Neuronal stem cell (in vitro differentiated cells): ENCODE results near the gene MRC1.

Experiments
- DNase-seq: peaks from one replicate; pipeline ENCODE4 v3.0.0-alpha.2; 2013; ENCODE audit warnings: low spot score
- H2AFZ ChIP-seq: one replicate; pipeline ENCODE4 v1.6.1; 2013; ENCODE audit warnings: mild to moderate bottlenecking, low read length, inconsistent platforms
- H2AK5ac ChIP-seq: 2 replicates; pipeline ENCODE4 v1.6.1; 2013; ENCODE audit warnings: low read depth, mild to moderate bottlenecking, inconsistent platforms, low read length, moderate library complexity, mixed read lengths
- H2BK120ac ChIP-seq: 2 replicates; pipeline ENCODE4 v1.6.1; 2013; ENCODE audit warnings: low read depth, mild to moderate bottlenecking, inconsistent platforms, low read length, moderate library complexity, mixed read lengths
- H2BK12ac ChIP-seq: one replicate; pipeline ENCODE4 v1.6.1; 2013; ENCODE audit warnings: low read length, inconsistent platforms
- H2BK15ac ChIP-seq: 2 replicates; pipeline ENCODE4 v1.6.1; 2013; ENCODE audit warnings: mild to moderate bottlenecking, low read length, inconsistent platforms, mixed read lengths
- H2BK5ac ChIP-seq: one replicate; pipeline ENCODE4 v1.6.1; 2013; ENCODE audit warnings: inconsistent platforms, mild to moderate bottlenecking, low read length, moderate library complexity
- H3K14ac ChIP-seq: one replicate; pipeline ENCODE4 v1.6.1; 2013; ENCODE audit warnings: low read length, inconsistent platforms
- H3K18ac ChIP-seq: 2 replicates; pipeline ENCODE4 v1.6.1; 2013; ENCODE audit warnings: low read length, inconsistent platforms
- H3K23ac ChIP-seq: 2 replicates; pipeline ENCODE4 v1.6.1; 2013; ENCODE audit warnings: low read depth, mild to moderate bottlenecking, mixed read lengths, low read length, inconsistent platforms; ENCODE audit not compliant: poor library complexity
- H3K27ac ChIP-seq: replicated peaks from 3 replicates; pipeline ENCODE4 v1.5.1; 2013; ENCODE audit warnings: low read length, inconsistent platforms
- H3K27me3 ChIP-seq, 3 experiments: 2 replicates each; pipeline ENCODE4 v1.6.1; 2013; ENCODE audit warnings: low read length in 3 of 3, mild to moderate bottlenecking in 2 of 3, inconsistent platforms in 1 of 3, low read depth in 1 of 3, mixed read lengths in 1 of 3, moderate library complexity in 1 of 3; ENCODE audit not compliant: control insufficient read depth in 3 of 3, insufficient read depth in 3 of 3
- H3K36me3 ChIP-seq, 2 donors: replicated peaks in 1 of 2; 2 replicates each; pipeline ENCODE4 v1.6.1; 2013; ENCODE audit warnings: low read length in 2 of 2; ENCODE audit not compliant: control insufficient read depth in 2 of 2, insufficient read depth in 2 of 2
- H3K4ac ChIP-seq: 2 replicates; pipeline ENCODE4 v1.6.1; 2013; ENCODE audit warnings: inconsistent platforms, mild to moderate bottlenecking, low read length, moderate library complexity
- H3K4me1 ChIP-seq, 2 donors: 1 replicate in 1 of 2; 2 replicates in 1 of 2; pipeline ENCODE4 v1.6.1; 2013; ENCODE audit warnings: low read length in 2 of 2, low read depth in 1 of 2; ENCODE audit not compliant: control insufficient read depth in 2 of 2, insufficient read depth in 1 of 2
- H3K4me2 ChIP-seq: one replicate; pipeline ENCODE4 v1.6.1; 2013; ENCODE audit warnings: mild to moderate bottlenecking, low read length, inconsistent platforms; ENCODE audit not compliant: insufficient read depth, poor library complexity, severe bottlenecking
- H3K4me3 ChIP-seq, 2 donors: 2 replicates each; pipeline ENCODE4 v1.5.1; 2013; ENCODE audit warnings: low read length in 2 of 2, mild to moderate bottlenecking in 2 of 2, inconsistent platforms in 1 of 2, moderate library complexity in 1 of 2
- H3K79me1 ChIP-seq: one replicate; pipeline ENCODE4 v1.6.1; 2013; ENCODE audit warnings: low read depth, mild to moderate bottlenecking, inconsistent platforms, low read length, moderate library complexity
- H3K9ac ChIP-seq: one replicate; pipeline ENCODE4 v1.6.1; 2013; ENCODE audit warnings: mild to moderate bottlenecking, low read depth, low read length, inconsistent platforms; ENCODE audit not compliant: poor library complexity
- H3K9me3 ChIP-seq, 2 donors: replicated peaks in 1 of 2; 2 replicates each; pipeline versions ENCODE3 to v1.6.1; 2013; ENCODE audit warnings: low read length in 2 of 2, mild to moderate bottlenecking in 2 of 2, inconsistent platforms in 1 of 2, low read depth in 1 of 2, mixed read lengths in 1 of 2, moderate library complexity in 1 of 2; ENCODE audit not compliant: control insufficient read depth in 2 of 2, insufficient read depth in 1 of 2
- H4K8ac ChIP-seq: one replicate; pipeline ENCODE4 v1.6.1; 2013; ENCODE audit warnings: low read depth, mild to moderate bottlenecking, inconsistent platforms, low read length, moderate library complexity
- H4K91ac ChIP-seq: one replicate; pipeline ENCODE4 v1.6.1; 2013; ENCODE audit warnings: low read length, low read depth, mild to moderate bottlenecking, inconsistent platforms; ENCODE audit not compliant: poor library complexity
- WGBS, 2 donors: extraction: QIAGEN DNeasy Blood & Tissue Kit; methylation state at CpG; one replicate each; pipeline ENCODE4 v1.1.7; 2013; ENCODE audit warnings: missing lambda C conversion rate in 2 of 2, mixed read lengths in 1 of 2; ENCODE audit not compliant: insufficient read length in 2 of 2, insufficient replicate concordance in 1 of 2; ENCODE audit errors: extremely low coverage in 2 of 2; 5-methylcytosine and 5-hydroxymethylcytosine counted together

The MRC1 gene

DNA sequence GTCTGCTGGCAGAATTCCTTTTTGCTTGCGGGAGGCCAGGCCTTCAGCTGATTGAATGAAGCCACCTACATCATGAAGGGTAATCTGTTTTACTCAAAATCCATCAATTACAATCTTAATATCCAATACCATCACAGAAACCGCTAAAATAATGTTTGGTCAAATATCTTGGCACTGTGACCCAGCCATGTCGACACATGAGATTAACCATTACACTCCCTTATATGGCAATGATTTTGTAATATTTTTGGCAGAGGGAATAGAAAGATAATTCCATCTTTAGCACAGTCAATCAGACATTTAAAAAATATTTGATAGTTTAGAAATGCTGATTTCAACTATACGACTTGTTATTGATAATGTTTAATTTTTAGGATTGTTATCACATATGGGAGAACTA, 106.0 kb downstream of the MRC1 start:
- H3K18ac ChIP-seq: no peak overlapping the region
- H3K9ac ChIP-seq: no peak overlapping the region
- no peak overlapping the region for H3K4me2 ChIP-seq
- H3K27me3 ChIP-seq: no peaks in the 10 kb centered on the region
- H2BK15ac ChIP-seq: no peak overlapping the region
- H2BK5ac ChIP-seq: no peak overlapping the region
- no peak overlapping the region for H4K91ac ChIP-seq
- H3K79me1 ChIP-seq: no peaks in the 10 kb centered on the region
- WGBS, 2 donors: no CpG with 5 or more reads among the region's 4 CpGs
- no peak overlapping the region for H3K14ac ChIP-seq
- H2BK120ac ChIP-seq: no peak overlapping the region
- H3K27ac ChIP-seq: no peak overlapping the region
- DNase-seq: no peak
- H3K4me3 ChIP-seq: no peak overlapping the region
- no peak overlapping the region for H3K4ac ChIP-seq
- no peak overlapping the region for H4K8ac ChIP-seq
- H2AK5ac ChIP-seq: no peak overlapping the region
- no peak overlapping the region for H3K23ac ChIP-seq
- no peak overlapping the region for H2AFZ ChIP-seq
- no peaks in the 10 kb centered on the region for H3K36me3 ChIP-seq
- H2BK12ac ChIP-seq: no peak overlapping the region
- H3K4me1 ChIP-seq: no peaks in the 10 kb centered on the region
- no peaks in the 10 kb centered on the region for H3K9me3 ChIP-seq

DNA sequence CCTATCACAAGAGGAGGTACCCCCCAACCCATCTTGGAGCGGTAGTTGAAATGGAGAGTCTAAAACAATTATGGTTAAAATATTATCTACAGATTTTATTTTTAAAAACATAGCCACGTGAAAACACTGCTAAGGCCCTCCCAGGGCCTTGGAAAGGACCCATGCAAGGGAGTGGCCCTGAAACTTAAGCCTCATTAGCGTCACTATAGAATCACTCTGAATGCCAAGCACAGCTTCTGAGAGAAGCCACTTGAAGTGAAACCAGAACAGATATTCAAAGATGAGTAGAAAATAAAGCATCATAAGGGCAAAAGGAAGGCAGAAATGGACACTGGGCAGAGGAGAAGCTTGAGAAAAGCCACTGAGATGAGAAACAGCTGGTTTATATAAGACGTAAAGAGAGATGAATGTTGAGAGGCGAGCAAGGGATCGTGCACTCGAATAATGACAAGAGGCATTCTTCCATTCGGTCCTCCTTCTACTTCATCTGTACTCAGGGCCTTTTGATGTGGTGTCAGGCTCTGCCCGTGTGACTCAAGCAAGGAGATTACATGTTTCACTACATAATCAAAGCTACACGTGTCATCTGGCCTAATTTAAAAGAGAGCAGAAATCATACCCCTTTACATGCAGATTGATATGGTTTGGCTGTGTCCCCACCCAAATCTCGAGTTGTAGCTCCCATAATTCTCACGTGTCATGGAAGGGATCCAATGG, 109.2 kb downstream of the MRC1 start:
- DNase-seq: no peak
- Histone ChIP-seq H3K18ac (no peak overlapping the region), H3K79me1 (no peaks in the 10 kb centered on the region)

DNA sequence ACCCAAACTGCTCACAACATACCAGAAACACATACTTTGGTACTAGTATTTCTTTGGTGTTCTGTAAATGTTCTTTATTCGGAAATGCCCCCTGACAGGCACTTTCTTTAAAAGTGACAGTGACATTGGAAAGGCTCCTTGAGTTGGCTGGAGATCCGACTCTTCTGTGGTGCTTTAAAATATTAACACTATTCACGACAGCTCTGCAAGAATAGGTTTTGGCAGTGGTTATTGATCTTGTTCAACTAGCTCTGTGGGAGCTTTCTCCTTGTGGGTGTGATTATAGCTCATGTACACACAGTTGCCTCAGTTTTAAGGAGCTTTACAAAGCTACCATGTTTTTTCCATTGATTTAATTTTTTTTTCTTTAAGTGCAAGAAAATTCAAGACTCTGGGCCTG, 112.2 kb downstream of the MRC1 start:
- Histone ChIP-seq H3K79me1 (no peaks in the 10 kb centered on the region), H3K36me3 (no peaks in the 10 kb centered on the region), H2AFZ (no peak overlapping the region), H3K4me3 (no peak overlapping the region), H3K4me2 (no peak overlapping the region), H3K27me3 (no peaks in the 10 kb centered on the region), H2BK15ac (no peak overlapping the region), H2AK5ac (no peak overlapping the region), H4K91ac (no peak overlapping the region), H3K23ac (no peak overlapping the region), H3K9me3 (no peaks in the 10 kb centered on the region), H4K8ac (no peak overlapping the region), H3K4me1 (no peaks in the 10 kb centered on the region), H2BK120ac (no peak overlapping the region), H2BK12ac (no peak overlapping the region), H3K14ac (no peak overlapping the region), H3K27ac (no peak overlapping the region), H3K9ac (no peak overlapping the region), H3K4ac (no peak overlapping the region), H3K18ac (no peak overlapping the region), H2BK5ac (no peak overlapping the region)
- WGBS, 2 donors: no CpG with 5 or more reads among the region's 3 CpGs
- no peak for DNase-seq

More for the DNA sequence above, 109.2 kb downstream of the MRC1 start:
- H3K36me3 ChIP-seq: no peaks in the 10 kb centered on the region
- H4K91ac ChIP-seq: no peak overlapping the region
- no peak overlapping the region for H3K14ac ChIP-seq
- no peak overlapping the region for H4K8ac ChIP-seq
- no peak overlapping the region for H2BK120ac ChIP-seq
- no peaks in the 10 kb centered on the region for H3K27me3 ChIP-seq
- no peak overlapping the region for H3K27ac ChIP-seq
- H2BK15ac ChIP-seq: no peak overlapping the region
- no peak overlapping the region for H3K4me3 ChIP-seq
- H3K4me1 ChIP-seq: no peaks in the 10 kb centered on the region
- no peak overlapping the region for H2AFZ ChIP-seq
- no peak overlapping the region for H3K4ac ChIP-seq
- no peak overlapping the region for H2BK12ac ChIP-seq
- no peak overlapping the region for H2BK5ac ChIP-seq
- no peak overlapping the region for H3K9ac ChIP-seq
- H3K9me3 ChIP-seq: no peaks in the 10 kb centered on the region
- no peak overlapping the region for H3K4me2 ChIP-seq
- no CpG with 5 or more reads among the region's 12 CpGs for WGBS, 2 donors
- no peak overlapping the region for H3K23ac ChIP-seq
- no peak overlapping the region for H2AK5ac ChIP-seq

DNA sequence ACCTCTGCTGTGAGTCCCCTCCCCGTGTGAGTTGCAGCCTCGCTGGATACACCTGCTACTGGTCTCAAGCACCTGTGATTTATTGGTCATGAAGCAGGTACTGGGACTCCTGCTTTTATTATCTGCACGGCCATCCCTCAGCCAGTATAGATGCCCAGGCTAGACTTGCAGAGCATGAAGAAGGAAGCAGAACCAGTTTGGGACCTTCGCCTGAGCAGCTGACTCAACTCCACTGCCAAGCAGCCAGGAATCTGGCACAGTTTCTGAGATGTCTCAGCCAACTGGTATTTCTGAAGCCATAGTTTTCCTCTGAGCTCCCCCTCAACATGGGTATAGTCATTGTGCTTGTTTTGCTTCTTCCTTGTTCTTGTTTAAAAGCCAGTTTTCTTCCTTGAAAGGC, 114.6 kb downstream of the MRC1 start:
- Histone ChIP-seq H2AFZ (no peak overlapping the region), H3K23ac (no peak overlapping the region), H2AK5ac (no peak overlapping the region), H3K4me1 (no peaks in the 10 kb centered on the region), H2BK15ac (no peak overlapping the region), H4K8ac (no peak overlapping the region), H3K14ac (no peak overlapping the region), H3K27ac (no peak overlapping the region), H2BK5ac (no peak overlapping the region), H3K9ac (no peak overlapping the region), H4K91ac (no peak overlapping the region), H3K4ac (no peak overlapping the region), H3K18ac (no peak overlapping the region), H3K27me3 (no peaks in the 10 kb centered on the region), H3K4me2 (no peak overlapping the region), H3K36me3 (no peaks in the 10 kb centered on the region), H2BK120ac (no peak overlapping the region), H2BK12ac (no peak overlapping the region), H3K79me1 (no peaks in the 10 kb centered on the region), H3K9me3 (no peaks in the 10 kb centered on the region), H3K4me3 (no peak overlapping the region)
- no CpG with 5 or more reads among the region's 4 CpGs for WGBS, 2 donors
- DNase-seq: no peak
